RWPE2 (cell line): ENCODE results near the gene HNRNPDL.

Source experiments
- ATAC-seq: fragments of 200-7000 bp; cut with Tn5 transposase; 3 replicates; pipeline ENCODE4 v1.9.1; 2021; ENCODE audit warnings: low read depth
- DNase-seq: peaks from one replicate; pipeline ENCODE4 v3.0.0-alpha.2; 2020; ENCODE audit warnings: low spot score
- H3K27ac ChIP-seq: fragments of 450-650 bp; 2 replicates; pipeline ENCODE4 v1.5.1; 2017; ENCODE audit warnings: mild to moderate bottlenecking; ENCODE audit not compliant: poor library complexity, severe bottlenecking
- H3K27me3 ChIP-seq: fragments of 250-450 bp; sonication (Bioruptor Pico); 2 replicates; pipeline ENCODE4 v1.5.1; 2021; ENCODE audit warnings: mild to moderate bottlenecking, moderate library complexity; ENCODE audit not compliant: insufficient read depth, poor library complexity, severe bottlenecking
- H3K36me3 ChIP-seq: fragments of 250-450 bp; sonication (Bioruptor Pico); 2 replicates; pipeline ENCODE4 v1.5.1; 2020; ENCODE audit warnings: low read depth, mild to moderate bottlenecking, moderate library complexity
- H3K4me1 ChIP-seq: fragments of 250-450 bp; sonication (Bioruptor Pico); 2 replicates; pipeline ENCODE4 v1.5.1; 2021; ENCODE audit warnings: mild to moderate bottlenecking, moderate library complexity; ENCODE audit not compliant: insufficient read depth, poor library complexity, severe bottlenecking
- H3K4me3 ChIP-seq: fragments of 250-450 bp; sonication (Bioruptor Pico); 2 replicates; pipeline ENCODE4 v1.5.1; 2021; ENCODE audit warnings: mild to moderate bottlenecking, moderate library complexity; ENCODE audit not compliant: severe bottlenecking
- H3K9me3 ChIP-seq: fragments of 250-450 bp; sonication (Bioruptor Pico); 2 replicates; pipeline ENCODE4 v1.5.1; 2021; ENCODE audit warnings: mild to moderate bottlenecking, moderate library complexity; ENCODE audit not compliant: severe bottlenecking
- CTCF ChIP-seq: fragments of 450-650 bp; IDR thresholded peaks from one replicate; pipeline ENCODE4 v1.5.1; 2017; ENCODE audit warnings: mild to moderate bottlenecking, moderate library complexity; ENCODE audit not compliant: poor library complexity, severe bottlenecking

HNRNPDL gene

DNA sequence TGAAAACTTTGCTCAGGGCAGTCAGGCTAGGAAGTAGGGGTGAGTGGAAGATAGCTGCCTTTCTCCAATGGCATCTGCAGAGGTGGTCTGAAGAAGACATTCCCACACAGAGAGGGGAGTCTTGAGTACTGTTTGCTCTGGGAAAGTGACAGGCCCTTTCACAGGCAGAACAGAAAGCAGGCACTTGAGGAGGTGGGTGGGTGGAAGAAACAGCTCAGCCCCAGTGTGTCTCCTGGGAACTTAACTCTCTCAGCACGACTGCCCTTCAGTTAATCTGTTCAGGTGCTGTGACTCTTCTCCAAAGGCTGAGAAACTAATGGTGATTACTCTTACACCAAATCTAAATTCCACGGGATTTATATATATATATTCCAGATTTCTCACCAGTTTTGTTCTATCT is 28.5 kb upstream of the HNRNPDL start:
- no peaks in the 10 kb centered on the region for H3K27me3 ChIP-seq
- H3K4me1 ChIP-seq: no peaks in the 10 kb centered on the region
- H3K4me3 ChIP-seq: no peak overlapping the region
- no peak for ATAC-seq
- peaks cover 82% of the 10 kb centered on the region for H3K36me3 ChIP-seq
- H3K9me3 ChIP-seq: no peaks in the 10 kb centered on the region
- no peak for TF ChIP-seq CTCF
- DNase-seq: no peak
- no peak overlapping the region for H3K27ac ChIP-seq

DNA sequence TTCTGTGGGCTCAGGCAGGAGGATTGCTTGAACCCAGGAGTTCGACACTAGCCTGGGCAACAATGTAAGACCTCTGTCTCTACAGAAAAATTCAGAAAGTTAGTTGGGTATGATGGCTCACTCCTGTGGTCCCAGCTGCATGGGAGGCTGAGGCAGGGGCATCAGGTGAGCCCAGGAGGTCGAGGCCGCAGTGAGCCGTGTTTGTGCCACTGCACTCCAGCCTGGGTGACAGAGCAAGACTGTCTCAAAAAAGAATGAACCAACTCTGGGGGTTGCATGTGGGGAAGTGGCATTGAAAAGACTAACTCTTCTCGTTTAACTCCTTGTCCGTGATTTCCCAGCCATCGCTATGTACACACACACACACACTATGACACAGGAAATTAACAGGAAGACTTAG is 27.0 kb upstream of the HNRNPDL start:
- no peak for ATAC-seq
- H3K36me3 ChIP-seq: peaks cover 83% of the 10 kb centered on the region

GRCh38 chr4:82452026-82452425 is 21.8 kb upstream of the HNRNPDL start:
- Histone ChIP-seq H3K9me3 (no peaks in the 10 kb centered on the region), H3K27ac (no peak overlapping the region), H3K4me3 (no peak overlapping the region), H3K27me3 (no peaks in the 10 kb centered on the region), H3K4me1 (no peaks in the 10 kb centered on the region), H3K36me3 (peaks cover 93% of the 10 kb centered on the region)
- ATAC-seq: no peak
- no peak for DNase-seq
- TF ChIP-seq CTCF: no peak

More for the DNA sequence above, 27.0 kb upstream of the HNRNPDL start:
- no peaks in the 10 kb centered on the region for H3K27me3 ChIP-seq
- no peak overlapping the region for H3K4me3 ChIP-seq
- H3K27ac ChIP-seq: no peak overlapping the region
- no peak for TF ChIP-seq CTCF
- no peak for DNase-seq
- H3K4me1 ChIP-seq: no peaks in the 10 kb centered on the region
- no peaks in the 10 kb centered on the region for H3K9me3 ChIP-seq

- peaks cover 85% of the 10 kb centered on the region for H3K36me3 ChIP-seq
- ATAC-seq (no peak), DNase-seq (no peak)
- no peak overlapping the region for H3K27ac ChIP-seq
- H3K9me3 ChIP-seq: no peaks in the 10 kb centered on the region
- no peak for TF ChIP-seq CTCF
- H3K27me3 ChIP-seq: no peaks in the 10 kb centered on the region
- H3K4me1 ChIP-seq: no peaks in the 10 kb centered on the region
- no peak overlapping the region for H3K4me3 ChIP-seq
These were observed 20.9 kb upstream of the HNRNPDL start for GRCh38 chr4:82450966-82451755.

- DNase-seq (no peak), ATAC-seq (no peak)
- Histone ChIP-seq H3K9me3 (no peaks in the 10 kb centered on the region), H3K4me3 (no peak overlapping the region), H3K4me1 (no peaks in the 10 kb centered on the region), H3K36me3 (peaks cover 58% of the 10 kb centered on the region), H3K27ac (no peak overlapping the region), H3K27me3 (no peaks in the 10 kb centered on the region)
- no peak for TF ChIP-seq CTCF
These were observed 17.6 kb upstream of the HNRNPDL start for GRCh38 chr4:82447886-82448285.
